ENCODE data around the gene SUMF1.
A peak's percentile ranks its signal among the peaks of the same experiment; 100 is the strongest.

The SUMF1 gene

GRCh38 chr3:4466741-4467521 lies at the start of gene SUMF1:
Gene SUMF1 (minus strand): TSS chr3:4467269. CDS start chr3:4467245, 24 bp downstream.
- DNase-seq (ENCODE audit: low read depth in 2 of 2): peak; percentile 55 to 62

GRCh38 chr3:4515916-4516579 lies 49.0 kb upstream of the SUMF1 start:
- no peak for DNase-seq (ENCODE audit: low read depth in 2 of 2)

DNA sequence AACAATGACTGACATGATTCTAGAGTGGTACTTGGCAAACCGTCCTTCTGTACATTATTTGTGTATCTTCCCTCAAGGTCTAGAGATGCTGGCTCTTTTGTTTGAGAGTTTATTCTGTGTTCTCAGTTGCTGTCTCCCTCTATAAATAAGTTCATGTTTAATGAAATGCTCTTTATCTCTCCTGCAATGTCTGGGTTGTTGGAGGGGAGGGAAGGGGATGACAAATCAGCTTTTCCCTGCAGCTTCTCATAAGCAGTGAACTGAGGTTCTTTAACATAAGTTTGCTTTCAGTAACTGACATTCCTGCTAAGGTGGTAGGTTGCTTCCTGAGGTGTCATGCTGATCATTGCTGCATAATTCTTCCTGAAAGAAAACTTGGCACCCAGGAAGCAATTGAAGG lies 47.8 kb upstream of the SUMF1 start:
- no peak for DNase-seq (ENCODE audit: low read depth in 2 of 2)

DNA sequence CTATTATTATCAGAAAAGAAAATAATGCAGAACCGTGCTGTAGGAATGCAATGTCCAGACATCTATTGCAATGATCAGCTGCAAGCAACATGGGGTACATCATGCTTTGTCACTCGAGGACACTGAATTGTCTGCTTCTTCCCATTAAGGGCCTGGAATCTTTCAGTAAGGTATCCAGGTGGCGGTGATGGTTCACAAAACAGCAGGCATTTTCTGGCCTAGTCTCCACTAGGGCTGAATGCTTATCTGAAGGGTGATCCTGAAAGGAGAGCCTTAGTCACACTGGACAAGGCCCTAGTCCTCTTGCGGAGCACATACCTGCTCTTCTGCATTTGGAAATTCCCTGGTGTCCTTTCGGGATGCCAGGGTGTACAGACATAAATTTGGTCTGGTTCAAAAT lies 47.3 kb upstream of the SUMF1 start:
- no peak for DNase-seq (ENCODE audit: low read depth in 2 of 2)

DNA sequence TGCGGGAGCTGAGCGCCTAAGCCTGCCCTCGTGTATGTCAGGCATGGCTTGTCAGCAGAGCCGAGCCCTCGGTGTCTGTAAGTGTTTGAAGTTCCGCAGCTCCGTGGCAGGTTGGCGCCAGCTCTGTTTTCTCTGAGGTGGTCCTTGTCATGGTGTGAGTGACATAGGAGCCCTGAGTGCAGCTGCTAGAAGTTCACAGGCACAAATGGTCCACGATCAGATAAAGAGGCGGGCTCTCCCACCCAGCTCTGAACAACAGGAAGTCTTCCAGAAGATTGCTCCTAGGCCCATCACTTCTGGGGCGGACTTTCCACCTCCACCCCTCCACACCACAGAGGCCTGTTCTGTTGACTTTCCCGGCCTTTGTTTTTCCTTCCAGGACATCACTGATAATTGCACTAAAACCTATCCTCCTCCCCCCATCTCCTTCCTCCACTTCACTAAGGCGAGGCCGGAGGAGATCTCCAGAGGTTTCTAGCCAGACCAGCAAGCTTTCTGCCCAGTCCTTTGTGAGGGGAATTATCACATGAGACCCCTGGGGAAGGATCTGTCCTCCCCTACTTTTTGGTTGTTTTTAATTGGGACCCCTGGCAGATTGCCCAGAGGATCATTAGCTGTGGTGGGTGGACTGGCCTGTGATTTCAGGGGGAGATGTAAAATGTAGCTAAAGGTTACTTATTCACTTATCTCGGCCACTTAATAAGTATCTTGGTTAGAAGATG lies 46.0 kb upstream of the SUMF1 start:
- DNase-seq (ENCODE audit: low read depth in 2 of 2): no peak

GRCh38 chr3:4511491-4512262 lies 44.6 kb upstream of the SUMF1 start:
- no peak for DNase-seq (ENCODE audit: low read depth in 2 of 2)

DNA sequence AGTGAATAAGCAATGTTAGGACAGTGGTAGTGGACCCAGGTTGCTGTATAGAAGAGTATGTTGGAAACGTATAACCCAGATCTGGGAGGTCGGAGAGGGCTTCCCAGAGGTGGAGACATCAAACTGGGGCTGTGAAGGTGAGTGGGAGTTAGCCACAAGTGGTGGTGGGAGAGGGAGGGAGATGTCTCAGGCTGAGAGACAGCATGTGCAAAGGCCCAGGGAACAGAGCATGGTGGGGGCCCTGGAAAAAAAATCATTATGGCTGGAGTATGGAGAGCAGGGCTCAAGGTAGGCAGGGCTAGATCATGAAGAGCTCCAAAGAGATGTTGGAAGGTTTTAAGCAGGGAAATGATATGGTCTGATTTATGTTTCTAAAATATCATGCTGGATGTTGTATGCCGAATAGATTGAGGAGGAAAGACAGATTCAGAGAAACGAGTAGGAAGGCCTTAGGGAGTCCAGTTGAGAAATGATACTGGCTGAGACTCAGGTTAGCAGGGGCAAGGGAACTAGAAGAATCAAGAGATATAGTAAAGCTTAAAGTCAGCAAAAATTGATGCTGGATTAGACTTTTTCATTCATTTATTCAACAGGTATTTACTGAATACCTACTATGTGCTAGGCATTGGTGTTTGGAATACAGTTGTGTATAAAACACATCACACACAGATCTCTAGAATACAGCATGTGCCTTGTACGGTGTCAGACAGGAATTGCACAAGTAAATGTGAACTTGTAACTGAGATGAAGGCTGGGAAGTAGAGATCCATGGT lies 43.1 kb upstream of the SUMF1 start:
- DNase-seq (ENCODE audit: low read depth in 2 of 2): no peak

GRCh38 chr3:4509043-4509442 lies 42.0 kb upstream of the SUMF1 start:
- DNase-seq (ENCODE audit: low read depth in 2 of 2): no peak

DNA sequence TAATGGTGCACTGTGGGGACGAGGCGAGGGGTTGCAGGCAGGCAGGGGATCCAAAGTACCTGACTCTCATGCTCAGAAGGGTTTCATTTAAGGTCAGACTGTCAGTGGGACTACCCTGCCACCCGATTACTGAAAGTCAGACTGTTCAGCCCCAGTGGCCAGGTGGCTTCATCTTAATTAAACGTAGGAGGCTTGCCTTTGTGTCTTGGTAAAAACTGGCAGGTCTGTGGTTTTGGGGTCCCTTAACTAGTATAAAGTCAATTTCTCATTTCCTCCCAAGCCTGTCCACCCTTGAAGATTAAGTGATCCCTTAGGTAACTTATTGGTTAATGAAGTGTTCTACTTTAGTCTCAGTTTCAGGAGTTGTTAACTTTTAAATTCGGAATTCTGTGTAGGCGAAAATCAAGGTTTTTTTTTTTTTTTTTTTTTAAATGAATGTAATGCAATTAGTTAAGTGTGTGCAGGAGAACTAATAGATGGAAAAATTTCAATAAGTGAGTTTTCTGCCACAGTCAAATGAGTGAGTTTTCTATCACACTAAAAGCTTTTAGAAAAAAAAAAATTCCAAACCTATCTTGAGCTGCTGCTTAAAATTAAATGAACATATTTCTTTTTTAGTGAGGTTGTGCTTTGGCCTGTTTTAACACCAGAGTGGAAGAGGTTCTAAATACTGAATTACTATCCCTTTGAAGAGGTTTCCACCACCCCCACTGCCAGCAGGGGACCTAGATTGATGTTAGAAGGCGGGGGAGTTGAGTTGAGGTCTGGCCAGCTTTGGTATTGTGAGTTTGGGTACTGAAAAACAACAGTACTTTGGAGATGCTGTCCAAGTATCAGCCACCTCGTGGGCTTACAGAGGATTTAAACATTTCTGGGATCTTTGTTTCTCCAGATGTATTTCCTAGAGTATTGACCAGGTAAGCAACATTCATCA lies 41.2 kb upstream of the SUMF1 start:
- DNase-seq (ENCODE audit: low read depth in 2 of 2): no peak

DNA sequence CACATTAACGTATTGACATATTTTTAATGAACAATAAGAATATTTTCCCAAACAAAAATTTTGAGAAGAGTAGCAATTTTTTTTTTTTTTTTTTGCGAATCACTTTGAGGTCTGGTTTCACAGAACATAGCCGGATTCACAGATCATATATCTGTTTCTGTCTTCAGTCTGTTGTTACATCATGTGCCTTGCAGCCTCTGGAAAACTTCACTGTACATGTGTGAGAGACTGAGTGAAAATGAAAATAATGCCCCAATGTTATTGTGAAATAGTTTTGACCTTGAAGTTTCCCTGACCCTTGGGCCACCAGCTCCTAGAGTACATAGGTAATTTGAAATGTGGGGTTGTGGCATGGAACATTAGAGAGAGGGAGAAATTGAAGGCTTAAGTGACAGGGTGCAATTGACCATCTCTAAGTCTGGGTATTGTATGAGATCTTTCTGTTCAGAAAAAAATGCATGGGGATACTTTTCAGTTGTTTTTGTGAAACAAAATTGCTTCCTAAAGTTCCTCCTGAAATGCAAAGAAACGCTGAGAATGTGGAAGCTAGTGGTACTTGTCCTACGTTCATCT lies 40.0 kb upstream of the SUMF1 start:
- DNase-seq (ENCODE audit: low read depth in 2 of 2): no peak

DNA sequence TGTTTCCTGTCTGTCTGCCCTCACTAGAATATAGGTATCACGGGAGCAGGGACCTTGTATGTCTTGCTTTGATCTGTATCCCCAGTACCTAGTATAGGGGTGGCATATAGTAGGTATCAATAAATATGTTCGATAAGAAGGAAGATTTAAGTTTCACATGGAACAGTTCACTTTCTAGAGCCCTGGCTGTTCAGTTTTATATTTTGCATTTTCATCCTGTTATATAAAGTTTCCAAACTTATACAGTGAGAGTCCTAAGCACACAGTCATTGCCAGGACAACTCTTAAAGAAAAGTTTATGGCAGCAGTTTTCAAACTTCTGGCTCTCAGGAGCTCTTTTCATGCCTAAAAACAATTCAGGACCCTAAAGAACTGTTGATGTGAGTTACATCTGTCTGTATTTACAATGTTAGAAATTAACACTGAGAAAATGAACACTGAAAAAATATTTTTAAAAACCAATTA lies 39.5 kb upstream of the SUMF1 start:
- DNase-seq (ENCODE audit: low read depth in 2 of 2): no peak

DNA sequence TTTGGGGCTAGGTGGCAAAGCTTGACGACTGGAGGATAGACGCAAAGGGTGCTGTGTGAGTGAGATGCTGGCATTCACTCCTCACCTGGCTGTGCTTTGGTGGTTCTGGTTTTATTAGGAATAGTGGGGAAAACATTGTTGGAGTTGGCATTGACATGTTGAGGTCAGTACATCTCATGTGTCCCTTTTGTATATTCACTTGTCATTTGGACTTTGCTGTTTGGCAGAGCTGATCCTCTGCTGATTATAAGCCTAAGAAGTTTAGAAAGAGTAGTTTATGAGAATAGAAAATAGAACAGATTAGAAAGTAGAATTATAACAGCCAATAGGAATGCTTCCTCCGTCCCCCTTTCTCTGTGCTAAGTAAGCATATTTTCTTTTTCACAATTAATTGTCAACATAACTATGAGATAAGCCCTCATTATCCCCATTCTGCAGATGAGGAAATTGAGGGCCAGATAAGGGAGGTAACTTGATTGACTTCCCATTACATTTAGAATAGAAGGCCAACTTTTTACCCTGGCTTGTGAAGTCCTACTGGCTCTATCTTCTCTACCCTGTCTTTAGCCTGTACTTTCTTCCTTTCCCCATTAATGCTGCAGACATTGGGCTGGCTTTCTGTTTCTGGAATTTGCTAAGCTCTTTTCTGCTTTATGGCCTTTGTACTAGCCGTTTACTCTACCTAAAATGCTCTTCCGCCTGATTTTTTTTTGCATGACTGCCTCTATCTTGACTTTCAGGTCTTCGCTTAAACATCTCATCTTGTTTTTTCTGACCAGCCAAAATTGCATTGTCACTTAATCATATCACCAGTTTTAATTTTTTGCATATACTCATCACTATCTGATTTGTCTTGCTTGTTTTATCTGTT lies 38.9 kb upstream of the SUMF1 start:
- DNase-seq (ENCODE audit: low read depth in 2 of 2): no peak

- DNase-seq (ENCODE audit: low read depth in 2 of 2): no peak
These were observed 37.5 kb upstream of the SUMF1 start for GRCh38 chr3:4504340-4505261.

DNA sequence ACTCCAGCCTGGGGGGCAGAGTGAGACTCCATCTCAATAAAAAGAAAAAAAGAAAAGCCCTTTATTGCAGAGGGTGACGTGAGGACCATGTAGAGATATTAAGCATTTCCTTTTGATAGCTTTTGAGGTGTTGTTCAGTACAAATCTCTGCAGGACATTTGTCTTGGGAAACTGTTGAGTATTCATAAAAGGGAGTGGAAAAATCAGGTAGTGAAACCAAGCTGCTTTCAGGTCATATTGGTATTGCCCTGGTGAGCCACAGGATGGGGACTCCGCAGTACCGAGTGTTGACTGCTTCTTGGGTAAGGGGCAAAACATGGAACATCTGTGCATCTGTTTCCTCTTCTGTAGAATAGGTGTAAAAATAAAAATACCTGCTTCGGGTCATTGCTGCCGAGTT lies 36.0 kb upstream of the SUMF1 start:
- DNase-seq (ENCODE audit: low read depth in 2 of 2): no peak

- DNase-seq (ENCODE audit: low read depth in 2 of 2): no peak
These were observed 34.9 kb upstream of the SUMF1 start for GRCh38 chr3:4501927-4502326.

GRCh38 chr3:4501437-4501836 lies 34.4 kb upstream of the SUMF1 start:
- no peak for DNase-seq (ENCODE audit: low read depth in 2 of 2)

DNA sequence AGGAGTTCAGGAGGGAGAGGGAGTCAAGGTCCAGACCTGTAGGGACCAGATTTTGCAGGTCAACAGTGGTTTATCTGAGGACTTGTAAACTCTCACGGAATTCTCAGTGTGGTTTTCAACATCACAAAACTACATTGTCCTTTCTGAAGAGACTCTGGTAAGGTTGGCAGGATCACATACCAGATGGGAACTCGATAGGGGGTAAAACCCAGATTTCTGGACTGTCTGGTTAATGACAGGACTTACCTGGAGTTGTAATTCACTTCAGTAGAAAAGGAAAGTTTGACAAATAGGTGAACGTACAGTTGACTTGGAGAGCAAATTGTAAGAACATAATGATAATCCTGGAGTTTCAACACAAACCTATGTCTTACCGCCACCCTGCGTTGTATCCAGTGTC lies 31.4 kb upstream of the SUMF1 start:
- no peak for DNase-seq (ENCODE audit: low read depth in 2 of 2)

All from stimulated activated CD4-positive, alpha-beta T cell treated with anti-CD3 and anti-CD28 coated beads, Interleukin-12 subunit alpha, Interleukin-12 subunit beta, amount 100 ng/mL, for 24 hours (primary cell).